Astrocyte of the cerebellum (primary cell): ENCODE measurements around the gene CCDC183.

ENCODE experiments used
- DNase-seq: peaks from one replicate; pipeline ENCODE4 v3.0.0-alpha.2; 2011; ENCODE audit warnings: low read depth
- H3K4me3 ChIP-seq: 2 replicates; pipeline ENCODE4 v1.5.1; 2011; ENCODE audit warnings: mild to moderate bottlenecking, low read depth, low read length, moderate library complexity
- in situ Hi-C: cut with HindIII; loops from 2 replicates; pipeline ENCODE4 v1.10.0; 2017; ENCODE audit warnings: low sequenced_read_pairs
- TF ChIP-seq, protein P1 (sequence below): IDR thresholded peaks from 2 replicates; pipeline ENCODE4 v1.5.1; 2012; ENCODE audit warnings: low read length, low read depth, moderate library complexity, mild to moderate bottlenecking; ENCODE audit errors: missing control alignments

Gene CCDC183

GRCh38 chr9:136826188-136826541, 30.0 kb downstream of the CCDC183 start:
- H3K4me3 ChIP-seq, result no peak overlapping the region
- TF ChIP-seq, protein P1, sequence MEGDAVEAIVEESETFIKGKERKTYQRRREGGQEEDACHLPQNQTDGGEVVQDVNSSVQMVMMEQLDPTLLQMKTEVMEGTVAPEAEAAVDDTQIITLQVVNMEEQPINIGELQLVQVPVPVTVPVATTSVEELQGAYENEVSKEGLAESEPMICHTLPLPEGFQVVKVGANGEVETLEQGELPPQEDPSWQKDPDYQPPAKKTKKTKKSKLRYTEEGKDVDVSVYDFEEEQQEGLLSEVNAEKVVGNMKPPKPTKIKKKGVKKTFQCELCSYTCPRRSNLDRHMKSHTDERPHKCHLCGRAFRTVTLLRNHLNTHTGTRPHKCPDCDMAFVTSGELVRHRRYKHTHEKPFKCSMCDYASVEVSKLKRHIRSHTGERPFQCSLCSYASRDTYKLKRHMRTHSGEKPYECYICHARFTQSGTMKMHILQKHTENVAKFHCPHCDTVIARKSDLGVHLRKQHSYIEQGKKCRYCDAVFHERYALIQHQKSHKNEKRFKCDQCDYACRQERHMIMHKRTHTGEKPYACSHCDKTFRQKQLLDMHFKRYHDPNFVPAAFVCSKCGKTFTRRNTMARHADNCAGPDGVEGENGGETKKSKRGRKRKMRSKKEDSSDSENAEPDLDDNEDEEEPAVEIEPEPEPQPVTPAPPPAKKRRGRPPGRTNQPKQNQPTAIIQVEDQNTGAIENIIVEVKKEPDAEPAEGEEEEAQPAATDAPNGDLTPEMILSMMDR, result no peak
- in situ Hi-C loops, result no loop called here
- DNase-seq, result no peak

DNA sequence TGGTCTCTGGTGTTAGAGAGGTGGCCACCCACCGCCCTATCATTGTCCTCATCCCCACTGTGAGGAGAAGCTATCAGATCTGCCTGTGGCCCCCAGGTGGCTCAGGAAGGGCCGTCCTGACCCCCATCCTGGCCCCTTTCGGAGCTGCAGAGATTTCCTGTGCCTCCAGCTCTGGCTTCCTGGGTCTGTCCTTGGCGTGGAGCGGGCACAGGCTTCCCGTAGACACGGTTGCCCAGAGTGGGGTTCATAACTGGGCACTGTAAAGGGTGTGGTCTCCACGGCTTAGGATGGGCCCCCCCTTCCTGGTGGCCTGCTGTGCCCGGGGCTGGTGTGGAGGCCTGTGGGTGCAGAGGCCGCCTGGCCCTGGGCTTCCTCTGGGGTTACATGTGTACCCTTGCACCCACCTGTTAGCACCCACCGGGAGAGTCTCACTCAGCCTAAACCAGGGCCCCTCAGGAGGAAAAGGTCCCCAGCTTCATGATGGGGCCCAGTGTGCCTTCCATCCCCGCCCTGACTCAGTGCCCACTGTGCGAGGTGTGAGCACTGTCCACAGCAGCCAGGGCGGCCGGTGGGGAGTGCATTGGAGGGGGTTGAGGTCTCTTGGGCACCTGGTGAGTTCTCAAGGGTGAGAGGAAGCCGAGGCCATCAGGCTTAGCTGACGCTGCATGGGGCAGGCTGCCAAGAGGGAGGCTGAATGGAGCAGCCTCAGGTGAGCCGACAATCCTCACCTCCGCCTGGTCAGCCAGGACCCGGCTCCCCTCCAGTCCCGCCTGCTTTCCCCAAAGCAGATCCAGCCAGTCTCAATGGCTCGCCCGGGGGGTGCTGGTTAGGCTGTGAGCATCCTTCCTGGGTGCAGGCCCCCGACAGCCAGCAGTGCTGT, 30.8 kb downstream of the CCDC183 start:
- in situ Hi-C loops, result no loop called here
- TF ChIP-seq, protein P1, result no peak
- H3K4me3 ChIP-seq, result no peak overlapping the region
- DNase-seq, result no peak

DNA sequence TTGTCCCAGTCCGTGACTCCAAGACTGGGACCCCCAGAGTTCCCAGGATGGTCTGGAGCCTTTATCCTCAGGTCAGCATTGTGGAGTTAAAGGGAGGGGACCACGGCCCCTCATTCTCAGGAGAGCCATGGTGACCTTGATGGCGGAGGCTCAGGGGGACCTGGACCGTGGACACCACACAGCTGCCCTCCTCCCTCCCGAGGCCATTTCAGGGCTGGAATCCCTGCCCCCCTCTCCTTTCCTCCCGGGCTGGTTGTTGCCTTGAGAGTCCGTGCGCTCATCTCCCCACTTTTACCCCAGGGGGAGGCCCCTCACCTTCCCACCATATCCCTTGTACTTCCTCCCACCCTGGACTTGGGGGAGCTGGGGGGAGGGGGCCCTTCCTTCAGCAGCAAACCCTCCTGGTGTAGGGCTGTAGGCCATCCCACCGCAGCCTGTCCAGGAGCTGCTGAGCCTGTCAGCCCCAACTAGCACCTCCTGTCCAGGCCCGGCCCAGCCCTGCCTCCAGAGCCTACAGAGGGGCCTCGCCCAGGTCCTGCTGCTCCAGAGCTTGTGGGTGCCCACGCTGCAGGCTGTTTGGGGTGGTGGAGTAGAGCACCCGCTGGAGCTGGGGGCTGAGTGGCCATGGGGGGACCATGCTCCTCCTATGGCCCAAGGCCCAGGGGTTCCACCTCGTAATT, 31.8 kb downstream of the CCDC183 start:
- in situ Hi-C loops, result no loop called here
- no peak for DNase-seq
- no peak overlapping the region for H3K4me3 ChIP-seq
- TF ChIP-seq, protein P1, result no peak

GRCh38 chr9:136828474-136829140, 32.5 kb downstream of the CCDC183 start:
- TF ChIP-seq, protein P1, result no peak
- DNase-seq, result no peak
- no peak overlapping the region for H3K4me3 ChIP-seq
- in situ Hi-C loops, result no loop called here

- in situ Hi-C loops, result no loop called here
Measured at GRCh38 chr9:136829412-136829811, 33.3 kb downstream of the CCDC183 start.

More at GRCh38 chr9:136829412-136829811, 33.3 kb downstream of the CCDC183 start:
- DNase-seq, result no peak
- TF ChIP-seq, protein P1, result no peak
- no peak overlapping the region for H3K4me3 ChIP-seq
